T47D (cell line): ENCODE measurements around the gene KCNIP3.
"Not testable (repeated sequence)": the region's sequence is repeated elsewhere in the genome, so short reads cannot be mapped to it uniquely, and the experiment has no call there.

Source experiments
- DNase-seq, 2 experiments: peaks; one replicate each; pipeline versions ENCODE4 v3.0.0 to v3.0.0-alpha.2; 2011 to 2012; ENCODE audit warnings: low read depth in 1 of 2, low spot score in 1 of 2
- in situ Hi-C: cut with HindIII; loops from 2 replicates; pipeline ENCODE4 v1.10.0; 2016; ENCODE audit warnings: low sequenced_read_pairs, low pct_unique_long_range_greater_than_20kb

Gene KCNIP3

DNA sequence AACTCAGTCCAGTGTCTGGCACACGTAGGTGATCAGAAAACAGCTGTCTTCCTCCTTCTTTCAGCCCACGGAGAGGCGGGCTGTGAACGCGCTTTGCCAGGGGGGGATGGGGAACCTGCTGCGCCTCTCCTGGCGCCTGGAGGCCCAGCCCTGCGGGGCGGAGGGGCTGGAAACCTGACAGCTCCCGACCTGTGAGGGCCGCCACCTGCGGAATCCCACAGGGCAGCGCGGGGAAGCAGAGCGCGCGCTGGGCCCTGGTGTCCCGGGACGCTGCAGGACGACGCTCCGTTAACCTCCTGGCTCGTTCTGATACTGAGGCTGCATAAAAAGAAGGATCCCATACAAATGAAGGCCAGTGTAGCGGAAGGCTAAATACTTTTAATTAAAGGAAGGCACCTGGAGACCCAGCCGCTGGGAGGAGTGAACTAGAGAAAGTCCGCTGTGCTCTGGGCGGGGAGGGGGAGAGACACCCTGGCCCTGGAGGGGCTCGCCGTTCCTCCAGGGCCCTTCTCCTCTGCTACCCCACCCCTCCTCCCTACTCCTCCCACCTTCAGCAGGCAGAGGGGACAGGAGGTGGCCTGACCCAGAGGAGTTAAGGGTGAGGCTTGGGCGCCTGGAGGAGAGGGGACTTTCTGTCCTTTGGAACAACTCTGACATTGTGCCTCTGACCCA, 130.2 kb downstream of the KCNIP3 start:
- DNase-seq, in situ Hi-C loops: not testable (repeated sequence)

DNA sequence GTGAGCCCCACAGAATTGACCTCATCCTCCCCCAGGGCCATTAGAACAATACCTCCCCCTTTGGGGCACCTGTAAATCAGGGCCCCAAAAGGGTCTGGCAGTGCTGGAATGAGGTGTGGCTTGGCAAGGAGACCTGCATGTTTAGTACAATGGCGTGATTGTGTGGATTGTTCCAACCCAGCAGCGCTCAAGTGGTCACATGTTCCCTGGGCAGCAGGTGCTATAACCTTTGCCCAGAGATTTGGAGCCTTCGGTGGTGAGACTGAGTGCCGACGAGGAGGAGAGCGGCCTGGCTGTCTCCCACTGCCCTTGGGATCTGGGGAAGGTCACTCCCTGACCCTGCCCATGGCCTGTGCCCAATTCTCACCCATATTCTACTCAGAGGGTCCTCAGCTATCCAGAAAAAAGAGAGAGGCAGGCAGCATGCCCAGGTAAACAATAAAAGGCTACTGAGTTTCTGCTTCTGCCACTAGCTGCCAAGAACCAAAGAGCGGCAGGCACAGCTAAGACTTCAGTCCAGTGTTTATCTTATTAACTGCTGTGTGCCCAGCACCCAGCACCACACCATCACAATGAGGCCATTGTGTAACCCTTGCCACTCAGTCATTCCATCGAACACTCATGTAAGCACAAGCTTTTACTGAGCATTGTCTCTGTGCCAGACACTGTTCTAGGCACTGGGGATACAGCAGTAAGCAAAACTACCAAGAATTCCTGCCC, 132.8 kb downstream of the KCNIP3 start:
- in situ Hi-C loops, DNase-seq: not testable (repeated sequence)

GRCh38 chr2:95433373-95433772, 136.2 kb downstream of the KCNIP3 start:
- in situ Hi-C loops, result not testable (repeated sequence)

GRCh38 chr2:95433973-95434372, 136.8 kb downstream of the KCNIP3 start:
- in situ Hi-C loops, DNase-seq: not testable (repeated sequence)

More at GRCh38 chr2:95433373-95433772, 136.2 kb downstream of the KCNIP3 start:
- not testable (repeated sequence) for DNase-seq

DNA sequence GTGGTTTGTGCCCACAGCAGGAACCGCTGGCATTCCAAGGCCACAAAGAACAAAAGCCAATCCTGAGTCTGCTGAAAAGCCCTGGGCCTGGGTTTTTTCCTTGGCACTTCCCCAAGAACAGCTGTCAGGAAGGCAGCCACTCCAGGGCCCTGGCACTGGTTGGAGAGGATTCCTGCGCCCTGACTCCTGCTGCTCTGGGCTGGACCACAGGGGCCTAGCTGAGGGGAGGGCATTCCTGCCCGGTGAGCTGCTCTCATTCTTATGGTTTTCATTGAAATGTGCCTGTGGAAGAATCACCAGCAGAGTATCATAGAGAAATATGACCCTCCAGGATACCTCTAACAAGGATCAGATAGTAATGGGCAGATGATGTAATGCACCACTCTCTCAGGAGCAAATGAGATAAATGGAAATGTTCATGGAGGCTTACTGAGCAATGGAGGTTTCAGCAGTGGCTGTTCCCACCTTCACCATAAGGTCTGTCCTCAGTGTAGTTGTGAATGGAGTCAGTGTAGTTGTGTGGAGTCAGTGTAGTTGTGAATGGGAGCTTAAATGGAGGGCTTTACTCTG, 137.4 kb downstream of the KCNIP3 start:
- DNase-seq, in situ Hi-C loops: not testable (repeated sequence)

GRCh38 chr2:95435162-95435871, 138.2 kb downstream of the KCNIP3 start:
- in situ Hi-C loops, DNase-seq: not testable (repeated sequence)
